ENCODE results near the gene MTAP. TPM values are rescaled to one million over a fixed set of nuclear protein-coding genes. Genes with fewer than 3 reads are reported as not detected.

Gene MTAP
- total RNA-seq, 1 experiment from 2014 or later: 102 TPM

DNA sequence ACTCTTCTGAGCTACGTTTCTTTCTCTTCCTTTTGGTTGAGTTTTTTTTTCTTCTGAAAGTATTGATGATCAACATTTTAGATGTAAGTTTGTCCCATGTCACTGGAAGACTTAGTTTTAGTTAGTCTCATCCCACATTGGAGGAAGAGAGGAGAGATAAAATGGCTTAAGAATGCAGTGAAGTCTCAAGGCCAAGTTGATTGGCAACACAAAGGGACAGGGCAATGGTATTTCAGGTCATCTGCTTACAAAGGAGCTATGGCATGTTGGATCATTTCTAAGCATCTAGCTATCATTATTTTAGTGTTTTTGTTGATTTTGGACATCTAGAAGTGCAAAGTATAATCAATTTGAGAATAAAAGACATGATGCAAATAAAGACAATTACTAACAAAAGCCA, 133.2 kb downstream of the MTAP start:
- Histone ChIP-seq H3K23ac (ENCODE audit: insufficient read length, low read depth, low read length) (no peak overlapping the region), H3K27me3 (ENCODE audit: insufficient read depth, low read length) (no peaks in the 10 kb centered on the region), H3K14ac (ENCODE audit: insufficient read depth, low read length) (no peak overlapping the region), H3T11ph (ENCODE audit: low read length) (no peak overlapping the region), H2BK15ac (ENCODE audit: low read depth, low read length) (no peak overlapping the region), H4K8ac (replicated peaks; ENCODE audit: insufficient read length, low read depth, low read length) (no peak overlapping the region), H2AFZ (ENCODE audit: low read length) (no peak overlapping the region), H3K9ac (ENCODE audit: extremely low read depth, insufficient read length, low read length) (no peak overlapping the region), H3K4me2 (ENCODE audit: insufficient read depth, insufficient read length, low read length) (no peak overlapping the region), H3K79me2 (ENCODE audit: insufficient read depth, low read length) (no peaks in the 10 kb centered on the region), H3K18ac (ENCODE audit: insufficient read length, low read depth, low read length) (no peak overlapping the region), H3K4me1 (ENCODE audit: insufficient read depth, low read length) (no peaks in the 10 kb centered on the region; the same call in 1 of the 2 replicates), H3K4ac (ENCODE audit: low read depth, low read length) (no peak overlapping the region), H3K27ac (ENCODE audit: insufficient read length, low read depth, low read length) (no peak overlapping the region), H4K20me1 (ENCODE audit: control insufficient read depth, insufficient read depth, insufficient read length) (no peaks in the 10 kb centered on the region), H3K56ac (ENCODE audit: insufficient read length, low read depth, low read length) (no peak overlapping the region), H3K79me1 (ENCODE audit: insufficient read depth, low read depth, low read length, poor library complexity, severe bottlenecking) (no peaks in the 10 kb centered on the region), H2AK5ac (ENCODE audit: insufficient read length, low read length) (no peak overlapping the region), H2BK5ac (ENCODE audit: insufficient read length, low read length) (no peak overlapping the region), H2BK120ac (ENCODE audit: low read depth, low read length, poor library complexity, severe bottlenecking) (no peak overlapping the region), H4K91ac (ENCODE audit: insufficient read length, low read depth, low read length) (no peak overlapping the region), H4K5ac (ENCODE audit: insufficient read length, low read depth, low read length) (no peak overlapping the region), H2BK20ac (ENCODE audit: low read depth, low read length, poor library complexity, severe bottlenecking) (no peak overlapping the region), H3K23me2 (ENCODE audit: insufficient read length, low read depth, low read length, poor library complexity, severe bottlenecking) (no peaks in the 10 kb centered on the region), H3K9me3 (ENCODE audit: control insufficient read depth, low read depth, low read length) (no peaks in the 10 kb centered on the region), H2BK12ac (ENCODE audit: insufficient read length, low read depth, low read length) (no peak overlapping the region)
- Mint-ChIP-seq H3K27me3 (ENCODE audit: low read depth) (no peaks in the 10 kb centered on the region), H3K9me3 (peaks cover 0 to 2% of the 10 kb centered on the region in 2 experiments; a peak in 2 of 5 replicates), H3K4me3 (no peak overlapping the region), H3K36me3 (ENCODE audit: insufficient read depth in 1 of 3, low read depth in 3 of 3) (peaks cover 13 to 14% (median 14%) of the 10 kb centered on the region in 3 experiments; a peak in 6 of 7 replicates), H3K4me1 (peaks cover 32 to 39% of the 10 kb centered on the region in 2 experiments), H3K27ac (no peak overlapping the region)
- TF ChIP-seq, protein P1, sequence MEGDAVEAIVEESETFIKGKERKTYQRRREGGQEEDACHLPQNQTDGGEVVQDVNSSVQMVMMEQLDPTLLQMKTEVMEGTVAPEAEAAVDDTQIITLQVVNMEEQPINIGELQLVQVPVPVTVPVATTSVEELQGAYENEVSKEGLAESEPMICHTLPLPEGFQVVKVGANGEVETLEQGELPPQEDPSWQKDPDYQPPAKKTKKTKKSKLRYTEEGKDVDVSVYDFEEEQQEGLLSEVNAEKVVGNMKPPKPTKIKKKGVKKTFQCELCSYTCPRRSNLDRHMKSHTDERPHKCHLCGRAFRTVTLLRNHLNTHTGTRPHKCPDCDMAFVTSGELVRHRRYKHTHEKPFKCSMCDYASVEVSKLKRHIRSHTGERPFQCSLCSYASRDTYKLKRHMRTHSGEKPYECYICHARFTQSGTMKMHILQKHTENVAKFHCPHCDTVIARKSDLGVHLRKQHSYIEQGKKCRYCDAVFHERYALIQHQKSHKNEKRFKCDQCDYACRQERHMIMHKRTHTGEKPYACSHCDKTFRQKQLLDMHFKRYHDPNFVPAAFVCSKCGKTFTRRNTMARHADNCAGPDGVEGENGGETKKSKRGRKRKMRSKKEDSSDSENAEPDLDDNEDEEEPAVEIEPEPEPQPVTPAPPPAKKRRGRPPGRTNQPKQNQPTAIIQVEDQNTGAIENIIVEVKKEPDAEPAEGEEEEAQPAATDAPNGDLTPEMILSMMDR (conservative IDR thresholded peaks at IDR 0.05): no peak
- DNase-seq: no peak
- no CpG with 5 or more reads among the region's 1 CpG for WGBS (ENCODE audit: extremely low coverage, insufficient read length, low lambda C conversion rate)

Measured in H9 (cell line).